Mesenchymal stem cell (in vitro differentiated cells and primary cell): ENCODE data around the gene STIMATE.

Experiments
- DNase-seq: peaks from one replicate; pipeline ENCODE4 v3.0.0-alpha.2; 2013
- H2AFZ ChIP-seq: one replicate; pipeline ENCODE4 v1.6.1; 2013; ENCODE audit warnings: low read depth, mild to moderate bottlenecking, control low read depth, inconsistent platforms, low read length, moderate library complexity
- H2AK5ac ChIP-seq: 2 replicates; pipeline ENCODE4 v1.6.1; 2013; ENCODE audit warnings: low read length, moderate library complexity, mild to moderate bottlenecking, inconsistent platforms; ENCODE audit not compliant: severe bottlenecking
- H2BK120ac ChIP-seq: one replicate; pipeline ENCODE4 v1.6.1; 2013; ENCODE audit warnings: low read depth, mild to moderate bottlenecking, inconsistent platforms, low read length, moderate library complexity
- H2BK12ac ChIP-seq, 2 experiments: one replicate each; pipeline ENCODE4 v1.6.1; 2013; ENCODE audit warnings: inconsistent platforms in 2 of 2, low read length in 2 of 2, mild to moderate bottlenecking in 2 of 2, moderate library complexity in 2 of 2, control low read depth in 1 of 2
- H2BK15ac ChIP-seq: one replicate; pipeline ENCODE4 v1.6.1; 2013; ENCODE audit warnings: mild to moderate bottlenecking, low read depth, inconsistent platforms; ENCODE audit not compliant: poor library complexity, severe bottlenecking
- H2BK5ac ChIP-seq: 2 replicates; pipeline ENCODE4 v1.6.1; 2013; ENCODE audit warnings: low read depth, mild to moderate bottlenecking, low read length, control low read depth, inconsistent platforms; ENCODE audit not compliant: poor library complexity, severe bottlenecking
- H3K14ac ChIP-seq, 2 experiments: one replicate each; pipeline ENCODE4 v1.6.1; 2013; ENCODE audit warnings: inconsistent platforms in 2 of 2, low read length in 2 of 2, control low read depth in 1 of 2, mild to moderate bottlenecking in 1 of 2, moderate library complexity in 1 of 2
- H3K18ac ChIP-seq, 2 experiments: one replicate each; pipeline ENCODE4 v1.6.1; 2013; ENCODE audit warnings: inconsistent platforms in 2 of 2, low read length in 2 of 2, control low read depth in 1 of 2, low read depth in 1 of 2, mild to moderate bottlenecking in 1 of 2
- H3K23ac ChIP-seq, 2 experiments: one replicate each; pipeline ENCODE4 v1.6.1; 2013; ENCODE audit warnings: inconsistent platforms in 2 of 2, low read length in 2 of 2, mild to moderate bottlenecking in 2 of 2, moderate library complexity in 2 of 2, control low read depth in 1 of 2
- H3K27ac ChIP-seq: 2 replicates; pipeline ENCODE4 v1.5.1; 2013; ENCODE audit warnings: mild to moderate bottlenecking, moderate library complexity, low read length, control low read depth, inconsistent platforms; ENCODE audit not compliant: poor library complexity, severe bottlenecking
- H3K27me3 ChIP-seq, 2 experiments: 2 replicates each; pipeline versions ENCODE4 v1.6.1 to v1.7.0; 2013; ENCODE audit warnings: low read length in 2 of 2, mild to moderate bottlenecking in 2 of 2, moderate library complexity in 2 of 2, control low read depth in 1 of 2, inconsistent platforms in 1 of 2; ENCODE audit not compliant: control insufficient read depth in 1 of 2, insufficient read depth in 1 of 2
- H3K36me3 ChIP-seq, 2 experiments: 2 replicates each; pipeline versions ENCODE4 v1.6.1 to v1.7.0; 2013; ENCODE audit warnings: low read length in 2 of 2, control low read depth in 1 of 2, inconsistent platforms in 1 of 2, low read depth in 1 of 2, mild to moderate bottlenecking in 1 of 2; ENCODE audit not compliant: insufficient read depth in 2 of 2, control insufficient read depth in 1 of 2
- H3K4ac ChIP-seq, 2 experiments: one replicate each; pipeline ENCODE4 v1.6.1; 2013; ENCODE audit warnings: inconsistent platforms in 2 of 2, low read length in 2 of 2, mild to moderate bottlenecking in 2 of 2, moderate library complexity in 2 of 2, control low read depth in 1 of 2, low read depth in 1 of 2
- H3K4me1 ChIP-seq: 2 replicates; pipeline ENCODE4 v1.6.1; 2013; ENCODE audit warnings: low read depth, low read length, control low read depth; ENCODE audit not compliant: control insufficient read depth, insufficient read depth
- H3K4me2 ChIP-seq: 2 replicates; pipeline ENCODE4 v1.6.1; 2013; ENCODE audit warnings: low read length, mild to moderate bottlenecking, inconsistent platforms; ENCODE audit not compliant: poor library complexity, severe bottlenecking
- H3K4me3 ChIP-seq, 2 experiments: 2 replicates each; pipeline versions ENCODE4 v1.5.1 to v1.7.0; 2013; ENCODE audit warnings: low read length in 2 of 2, mild to moderate bottlenecking in 2 of 2, control low read depth in 1 of 2, low read depth in 1 of 2; ENCODE audit not compliant: insufficient read depth in 1 of 2
- H3K79me1 ChIP-seq: replicated peaks from 2 replicates; pipeline ENCODE4 v1.6.1; 2013; ENCODE audit warnings: mild to moderate bottlenecking, control low read depth, low read length, inconsistent platforms; ENCODE audit not compliant: poor library complexity, severe bottlenecking
- H3K9ac ChIP-seq: 2 replicates; pipeline ENCODE4 v1.7.0; 2013; ENCODE audit warnings: mild to moderate bottlenecking, low read length, moderate library complexity
- H3K9me3 ChIP-seq: 2 replicates; pipeline ENCODE4 v1.7.0; 2013; ENCODE audit warnings: mild to moderate bottlenecking, low read length; ENCODE audit not compliant: control insufficient read depth
- H4K8ac ChIP-seq: one replicate; pipeline ENCODE4 v1.6.1; 2013; ENCODE audit warnings: inconsistent platforms, mild to moderate bottlenecking, low read length, moderate library complexity
- H4K91ac ChIP-seq: one replicate; pipeline ENCODE4 v1.6.1; 2013; ENCODE audit warnings: mild to moderate bottlenecking, low read length, inconsistent platforms
- WGBS: methylation state at CpG from one replicate; pipeline ENCODE4 v1.1.7; 2013; ENCODE audit warnings: mixed read lengths; 5-methylcytosine and 5-hydroxymethylcytosine counted together

The STIMATE gene

GRCh38 chr3:52892290-52892624 is 5.1 kb downstream of the STIMATE start:
- H3K27ac ChIP-seq, result no peak overlapping the region
- H4K91ac ChIP-seq, result no peak overlapping the region
- no peak overlapping the region for H2AK5ac ChIP-seq
- no peak overlapping the region for H3K14ac ChIP-seq
- H3K9me3 ChIP-seq, result no peaks in the 10 kb centered on the region
- H3K18ac ChIP-seq, result no peak overlapping the region
- no peak overlapping the region for H3K23ac ChIP-seq
- no peak overlapping the region for H2AFZ ChIP-seq
- H3K4ac ChIP-seq, result no peak overlapping the region
- WGBS, result 100% methylated on average over 4 of the region's 5 CpGs
- H3K79me1 ChIP-seq, result peaks cover 49% of the 10 kb centered on the region
- H2BK5ac ChIP-seq, result no peak overlapping the region
- H3K4me3 ChIP-seq, result peak overlapping the region in 1 of 2 experiments; percentile 67
- H4K8ac ChIP-seq, result no peak overlapping the region
- H2BK120ac ChIP-seq, result no peak overlapping the region
- H2BK12ac ChIP-seq, result no peak overlapping the region
- peak overlapping the region; percentile 83 for H3K9ac ChIP-seq
- no peak overlapping the region for H2BK15ac ChIP-seq
- DNase-seq, result no peak
- no peak overlapping the region for H3K4me2 ChIP-seq
- H3K27me3 ChIP-seq, result no peaks in the 10 kb centered on the region
- H3K4me1 ChIP-seq, result peaks cover 12% of the 10 kb centered on the region
- peaks cover 0 to 9% of the 10 kb centered on the region in 2 experiments for H3K36me3 ChIP-seq

GRCh38 chr3:52891615-52892081 is 5.7 kb downstream of the STIMATE start:
- Histone ChIP-seq H3K23ac (no peak overlapping the region), H2BK5ac (no peak overlapping the region), H2BK120ac (no peak overlapping the region), H3K9ac (peak overlapping the region; percentile 83), H3K4me2 (no peak overlapping the region), H3K36me3 (peaks cover 0 to 10% of the 10 kb centered on the region in 2 experiments), H3K4ac (no peak overlapping the region), H2BK12ac (no peak overlapping the region), H2AK5ac (no peak overlapping the region), H4K91ac (no peak overlapping the region), H3K9me3 (no peaks in the 10 kb centered on the region), H3K4me1 (peaks cover 11% of the 10 kb centered on the region), H3K27me3 (no peaks in the 10 kb centered on the region), H3K14ac (no peak overlapping the region), H3K18ac (no peak overlapping the region), H4K8ac (no peak overlapping the region), H2AFZ (no peak overlapping the region), H3K79me1 (peaks cover 47% of the 10 kb centered on the region), H3K4me3 (no peak overlapping the region), H3K27ac (no peak overlapping the region), H2BK15ac (no peak overlapping the region)
- no peak for DNase-seq
- WGBS, result 91% methylated on average over 2 of the region's 2 CpGs

DNA sequence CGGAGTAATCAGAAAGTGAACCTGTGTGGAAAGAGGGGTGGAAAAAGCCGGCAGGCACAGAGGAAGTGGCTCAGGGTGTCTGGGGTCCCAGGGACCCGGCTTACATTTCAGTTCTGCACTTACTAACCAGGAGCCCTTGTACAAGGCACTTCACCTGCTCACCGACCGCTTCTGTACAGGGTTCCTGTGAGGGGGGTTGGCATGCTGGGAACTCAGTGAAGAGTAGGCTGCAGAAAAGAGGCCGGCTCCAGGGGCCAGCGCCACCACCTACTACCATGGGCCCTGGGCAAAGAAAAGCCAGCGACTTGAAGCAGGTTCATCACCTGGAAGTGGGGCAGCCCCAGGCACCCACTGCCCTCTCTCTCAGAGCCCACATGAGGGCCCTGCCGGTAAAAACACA is 6.2 kb downstream of the STIMATE start:
- no peak overlapping the region for H2AK5ac ChIP-seq
- H3K4me1 ChIP-seq, result peaks cover 9% of the 10 kb centered on the region
- H3K9ac ChIP-seq, result peak overlapping the region; percentile 6
- H2BK15ac ChIP-seq, result no peak overlapping the region
- no peak overlapping the region for H2BK120ac ChIP-seq
- peaks cover 48% of the 10 kb centered on the region for H3K79me1 ChIP-seq
- H3K36me3 ChIP-seq, result peaks cover 0 to 10% of the 10 kb centered on the region in 2 experiments
- H3K23ac ChIP-seq, result no peak overlapping the region
- H3K27me3 ChIP-seq, result no peaks in the 10 kb centered on the region
- no peak for DNase-seq
- no peak overlapping the region for H3K4me2 ChIP-seq
- H2BK5ac ChIP-seq, result no peak overlapping the region
- H4K8ac ChIP-seq, result no peak overlapping the region
- no peak overlapping the region for H3K18ac ChIP-seq
- H2BK12ac ChIP-seq, result no peak overlapping the region
- no peak overlapping the region for H2AFZ ChIP-seq
- H3K27ac ChIP-seq, result no peak overlapping the region
- no peak overlapping the region for H3K4me3 ChIP-seq
- H3K4ac ChIP-seq, result no peak overlapping the region
- H4K91ac ChIP-seq, result no peak overlapping the region
- H3K9me3 ChIP-seq, result no peaks in the 10 kb centered on the region
- no peak overlapping the region for H3K14ac ChIP-seq
- 95% methylated on average over 8 of the region's 9 CpGs for WGBS

DNA sequence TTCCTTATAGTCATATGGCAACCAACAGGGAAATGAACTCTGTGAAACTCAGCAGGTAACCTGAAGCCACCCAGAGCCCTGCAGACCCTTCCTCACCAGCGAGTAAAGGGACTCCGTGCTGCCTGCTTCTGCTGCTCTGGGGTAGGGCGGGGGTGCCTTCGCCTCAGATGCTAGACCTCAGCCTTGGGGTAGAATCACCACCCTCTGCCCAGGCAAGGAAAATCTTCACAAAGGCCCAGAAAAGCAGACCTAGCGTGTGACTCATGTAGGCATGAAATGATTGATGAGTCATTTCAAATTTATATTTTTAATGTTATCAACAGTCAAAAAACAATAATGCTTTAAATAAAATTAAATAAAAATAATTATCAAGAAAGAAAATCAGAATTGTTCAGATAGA is 6.6 kb downstream of the STIMATE start:
- Histone ChIP-seq H3K27me3 (no peaks in the 10 kb centered on the region), H2BK12ac (no peak overlapping the region), H2BK15ac (no peak overlapping the region), H3K9me3 (no peaks in the 10 kb centered on the region), H4K8ac (no peak overlapping the region), H3K27ac (no peak overlapping the region), H3K14ac (no peak overlapping the region), H2BK5ac (no peak overlapping the region), H3K36me3 (peaks cover 4 to 13% of the 10 kb centered on the region in 2 experiments), H2AFZ (no peak overlapping the region), H3K9ac (no peak overlapping the region), H4K91ac (no peak overlapping the region), H3K79me1 (peaks cover 48% of the 10 kb centered on the region), H3K4me1 (peaks cover 7% of the 10 kb centered on the region), H2AK5ac (no peak overlapping the region), H2BK120ac (no peak overlapping the region), H3K18ac (no peak overlapping the region), H3K4me2 (no peak overlapping the region), H3K23ac (no peak overlapping the region), H3K4ac (no peak overlapping the region), H3K4me3 (no peak overlapping the region)
- no peak for DNase-seq
- WGBS, result 86% methylated on average over 4 of the region's 5 CpGs
